GOT3 (cell line): ENCODE results near the gene COPB2.

Experiments
- DNase-seq: peaks from one replicate; lab custom pipeline; 2025; ENCODE audit warnings: mixed read lengths; lab: John Stamatoyannopoulos, UW

Gene COPB2

DNA sequence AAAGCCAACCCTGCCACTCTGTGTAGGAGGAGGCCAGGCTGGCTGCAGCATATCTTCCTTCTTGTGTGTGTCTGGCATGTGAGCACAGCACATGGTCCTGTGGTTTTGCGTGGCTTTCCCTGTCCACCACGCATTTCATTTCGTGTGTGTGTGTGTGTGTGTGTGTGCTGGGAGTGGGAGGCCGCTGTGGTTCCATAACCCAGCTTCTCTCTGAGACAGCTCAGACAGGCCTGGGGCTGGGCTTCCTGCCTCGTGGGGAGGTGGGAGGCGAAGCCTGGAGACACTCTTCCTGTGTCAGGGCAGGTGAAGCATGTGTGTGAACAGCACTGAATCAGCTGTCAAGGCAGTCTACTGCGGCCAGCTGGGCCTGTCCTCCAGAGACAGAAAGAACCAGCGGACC is 61.6 kb downstream of the COPB2 start:
- DNase-seq, result no peak

DNA sequence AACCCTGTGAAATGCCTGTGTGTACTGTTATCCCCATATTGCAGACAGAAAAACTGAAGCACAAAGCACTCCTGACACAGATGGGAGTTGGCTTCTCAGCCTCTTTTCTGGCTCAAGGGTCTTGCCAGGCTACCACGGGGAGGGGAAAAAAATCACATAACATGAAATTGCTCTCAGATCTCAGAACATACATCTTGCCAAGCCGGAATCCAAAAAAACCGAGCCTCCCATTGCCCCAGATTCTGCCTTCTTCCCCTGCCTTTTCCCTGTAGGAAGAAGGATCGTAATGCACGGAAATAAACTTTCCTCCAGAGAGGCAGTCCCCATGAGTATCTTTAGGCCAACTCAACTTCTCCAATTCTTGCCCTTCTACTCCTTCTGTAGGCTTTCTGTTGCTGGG is 62.2 kb downstream of the COPB2 start:
- no peak for DNase-seq

- DNase-seq, result no peak
Observed at GRCh38 chr3:139326707-139327106, 62.7 kb downstream of the COPB2 start.

DNA sequence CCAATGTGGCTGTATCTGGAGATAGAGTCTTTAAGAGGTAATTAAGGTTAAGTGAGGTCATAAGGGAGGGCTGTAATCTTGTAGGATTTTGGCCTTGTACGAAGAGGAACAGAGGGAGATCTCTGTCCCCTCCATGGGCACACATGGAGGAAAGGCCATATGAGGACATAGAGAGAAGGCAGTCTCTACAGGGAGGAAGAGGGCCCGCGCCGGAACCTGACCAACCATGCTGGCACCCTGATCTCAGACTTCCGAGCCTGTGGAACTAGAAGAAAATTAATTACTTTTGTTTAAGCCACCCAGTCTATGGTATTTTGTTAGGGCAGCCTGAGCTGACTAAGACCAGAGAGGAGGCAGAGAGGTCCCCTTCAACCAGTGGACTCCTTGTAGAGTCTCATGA is 63.3 kb downstream of the COPB2 start:
- DNase-seq, result no peak

DNA sequence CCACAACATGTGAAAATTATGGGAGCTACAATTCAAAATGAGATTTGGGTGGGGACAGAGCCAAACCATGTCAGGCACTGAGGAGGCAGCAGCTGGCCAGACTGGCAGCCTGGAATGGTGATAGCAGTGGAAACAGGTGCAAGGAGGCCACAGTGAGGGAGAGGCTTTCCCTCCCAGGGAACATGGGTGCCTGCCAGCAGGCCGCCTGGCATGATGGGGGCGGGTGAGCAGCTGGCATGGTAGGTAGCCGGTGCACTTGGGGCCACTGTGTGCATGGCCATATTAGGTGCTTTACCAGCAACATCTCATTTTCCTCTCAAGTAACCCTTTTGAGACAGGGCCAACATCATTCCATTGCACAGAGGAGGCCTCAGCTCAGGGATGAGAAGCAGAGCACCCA is 63.9 kb downstream of the COPB2 start:
- DNase-seq, result no peak

- DNase-seq, result no peak
Observed at GRCh38 chr3:139324456-139324855, 65.0 kb downstream of the COPB2 start.

GRCh38 chr3:139323146-139323545 is 66.3 kb downstream of the COPB2 start:
- no peak for DNase-seq

DNA sequence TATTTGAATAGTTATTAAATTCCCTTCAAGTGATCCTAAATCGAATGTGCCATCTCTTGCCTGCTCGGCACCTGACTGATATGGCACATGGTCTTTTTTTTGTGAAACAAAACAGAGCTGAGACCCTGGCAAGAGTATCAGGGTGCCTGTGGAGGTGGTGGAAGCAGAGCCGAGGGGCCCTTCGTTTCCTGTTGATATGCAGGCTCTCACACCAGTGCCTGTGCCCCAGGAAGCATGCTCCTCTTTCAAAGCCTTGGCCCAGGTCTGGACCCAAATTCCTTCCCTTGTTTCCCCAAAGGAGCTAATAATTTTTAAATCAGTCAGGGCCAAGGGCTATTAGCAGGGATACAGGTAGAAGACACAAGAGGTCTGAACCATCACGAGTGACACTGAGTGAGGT is 67.1 kb downstream of the COPB2 start:
- DNase-seq, result no peak

DNA sequence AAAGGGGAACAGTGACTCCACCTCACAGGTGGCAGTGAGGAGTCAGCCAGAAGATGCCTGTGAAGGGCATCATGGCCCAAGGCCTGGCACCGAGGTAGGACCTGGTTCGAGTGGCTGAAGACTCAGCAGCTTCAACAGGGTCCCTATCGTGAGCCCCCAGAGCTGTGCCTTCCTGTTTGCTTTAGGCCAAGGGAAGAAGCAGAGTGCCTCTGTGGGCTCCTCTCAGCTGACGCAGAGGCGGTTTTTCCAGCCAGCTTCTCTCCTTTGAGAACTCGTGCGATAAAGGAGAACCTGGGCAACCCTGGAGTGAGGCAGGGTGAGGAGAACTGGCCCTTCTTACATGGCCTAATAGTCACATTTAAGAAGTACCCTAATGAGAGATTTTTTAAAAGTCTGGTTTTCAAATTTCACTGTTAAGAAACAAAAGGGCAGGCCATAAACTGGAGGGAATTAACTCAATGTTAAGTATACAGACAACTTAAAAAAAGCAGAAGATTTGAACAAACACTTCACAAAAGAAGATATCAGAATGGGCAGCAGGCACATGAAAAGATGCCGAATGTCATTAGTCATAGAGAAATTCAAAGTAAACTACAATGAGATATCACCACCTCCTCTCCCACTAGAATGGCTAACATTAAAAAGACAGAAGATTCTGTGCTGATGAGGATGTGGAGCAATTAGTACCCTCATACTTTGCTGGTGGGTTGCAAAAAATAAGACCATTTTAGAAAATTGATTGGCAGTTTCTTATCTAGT is 68.7 kb downstream of the COPB2 start:
- no peak for DNase-seq

- DNase-seq, result no peak
Observed at GRCh38 chr3:139319428-139320402, 69.7 kb downstream of the COPB2 start.

GRCh38 chr3:139318826-139319225 is 70.6 kb downstream of the COPB2 start:
- DNase-seq, result no peak

GRCh38 chr3:139318431-139318816 is 71.0 kb downstream of the COPB2 start:
- no peak for DNase-seq

DNA sequence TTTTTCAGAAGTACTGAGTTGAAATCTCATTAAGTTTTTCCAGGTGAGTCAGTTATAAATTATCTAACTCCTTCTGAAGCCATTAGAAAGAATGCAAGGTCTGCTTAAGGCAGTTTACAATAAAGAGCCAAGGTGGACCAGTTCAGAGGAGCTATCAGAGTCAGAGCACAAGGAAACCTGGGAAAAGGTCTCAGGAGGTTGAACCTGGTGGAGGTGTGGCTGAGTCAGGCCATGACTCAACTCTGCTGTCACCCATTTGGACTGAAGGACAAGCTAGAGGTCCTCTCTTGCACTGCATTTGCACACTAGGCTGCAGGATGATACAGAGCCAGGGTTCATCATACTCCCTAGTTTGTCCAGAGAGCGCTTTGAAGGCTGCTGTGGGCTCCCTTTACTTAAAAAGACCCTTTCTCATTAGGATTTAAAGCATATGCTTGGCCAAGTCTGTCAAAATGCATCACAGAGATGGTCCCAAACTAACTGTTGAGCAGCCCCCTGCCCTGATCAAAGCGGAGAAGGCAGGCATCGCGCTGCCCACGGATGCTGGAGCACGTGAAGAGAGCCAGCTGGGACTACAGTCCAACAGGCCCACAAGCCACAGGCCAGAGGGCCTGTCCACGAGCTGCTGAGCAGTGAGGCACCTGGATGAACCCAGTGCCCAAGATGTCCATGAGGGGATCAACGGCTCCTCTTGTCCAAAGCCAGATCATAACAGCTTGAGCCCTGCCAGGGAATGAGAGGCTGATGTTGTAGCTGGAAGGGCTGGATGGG is 71.6 kb downstream of the COPB2 start:
- DNase-seq, result no peak

DNA sequence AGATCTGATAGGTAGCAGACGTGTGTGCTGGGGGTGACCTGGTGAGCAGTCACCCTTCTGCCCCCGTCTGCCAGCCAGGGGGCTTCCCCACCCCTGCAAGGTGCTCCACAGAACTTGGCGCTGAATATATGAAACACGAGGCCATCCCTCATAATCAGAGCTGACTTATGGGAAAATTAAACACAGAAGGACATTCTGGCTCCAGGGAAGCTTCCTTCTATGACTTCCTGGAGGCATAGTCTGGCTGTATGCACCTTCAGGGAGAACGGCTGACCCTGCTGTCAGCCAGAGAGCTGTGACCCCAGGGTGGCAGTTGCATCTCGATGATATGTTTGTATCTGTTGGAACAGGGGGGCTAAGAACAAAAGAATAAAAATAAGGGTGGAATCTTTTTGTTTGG is 72.2 kb downstream of the COPB2 start:
- no peak for DNase-seq

GRCh38 chr3:139313921-139314320 is 75.5 kb downstream of the COPB2 start:
- DNase-seq, result no peak

DNA sequence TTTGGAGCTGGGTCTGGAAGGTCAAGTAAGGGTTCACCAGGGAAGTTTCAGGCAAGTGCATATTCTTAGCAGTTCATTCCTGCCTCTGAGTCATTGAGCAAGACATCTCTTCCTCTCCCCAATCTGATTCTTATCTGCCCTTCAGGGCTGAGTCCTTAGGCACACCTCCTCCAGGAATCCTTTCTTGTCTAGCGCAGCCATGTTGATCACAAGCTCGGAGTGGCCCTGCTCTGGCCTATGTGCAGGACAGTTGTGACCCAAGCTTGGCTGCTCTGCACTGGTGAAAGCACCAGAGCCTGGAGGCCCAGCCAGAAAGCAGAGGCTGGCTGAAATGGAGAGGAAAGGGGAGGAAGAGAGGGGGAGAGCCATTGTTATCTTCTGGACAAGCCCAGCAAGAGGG is 76.5 kb downstream of the COPB2 start:
- DNase-seq, result no peak

- DNase-seq, result no peak
Observed at GRCh38 chr3:139312416-139312815, 77.0 kb downstream of the COPB2 start.

- DNase-seq, result no peak
Observed at GRCh38 chr3:139311557-139311956, 77.9 kb downstream of the COPB2 start.

DNA sequence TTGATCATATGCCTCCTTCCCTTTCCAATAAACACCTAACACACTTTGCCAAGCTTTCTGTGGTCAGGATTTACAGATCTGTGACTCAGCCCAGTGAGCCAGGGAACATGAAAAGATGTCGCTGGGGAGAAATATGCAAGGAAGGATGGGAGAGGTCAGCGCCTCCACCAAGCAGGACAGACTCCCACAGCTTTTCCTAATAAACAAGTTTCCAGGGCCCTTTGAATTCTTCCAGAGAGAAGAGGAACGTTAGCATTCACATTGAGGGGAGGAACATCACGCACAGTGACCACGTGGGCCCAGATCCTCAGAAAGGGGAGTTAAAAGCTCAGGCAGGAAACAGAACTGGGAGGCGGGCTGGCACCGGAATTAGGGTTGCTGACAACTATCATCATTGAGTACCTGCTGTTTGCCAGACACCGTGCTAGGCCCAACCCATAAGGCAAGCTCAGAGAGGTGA is 78.9 kb downstream of the COPB2 start:
- no peak for DNase-seq

- DNase-seq, result no peak
Observed at GRCh38 chr3:139309880-139310279, 79.6 kb downstream of the COPB2 start.

GRCh38 chr3:139309061-139309591 is 80.3 kb downstream of the COPB2 start:
- no peak for DNase-seq

DNA sequence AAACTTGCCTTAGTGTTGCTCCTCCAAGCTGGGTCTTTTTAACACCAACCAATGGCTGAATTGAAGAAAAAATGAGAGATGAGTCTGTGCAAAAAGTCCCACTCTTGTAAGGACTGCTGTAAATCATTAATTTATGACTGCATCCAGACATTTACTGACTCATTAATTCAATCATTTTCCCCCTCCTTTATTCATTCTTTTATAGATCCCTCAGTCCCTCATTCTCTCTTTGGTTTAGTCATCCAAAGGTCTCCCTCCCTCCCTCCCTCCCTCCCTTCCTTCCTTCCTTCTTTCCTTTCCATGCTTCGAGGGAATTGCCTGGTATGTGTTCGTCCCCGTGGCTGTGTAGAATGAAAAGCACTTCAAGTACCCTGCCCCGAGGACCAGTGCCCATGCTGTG is 80.9 kb downstream of the COPB2 start:
- DNase-seq, result no peak
